ENCODE results near the gene GPC6. TPM values are rescaled to one million over a fixed set of nuclear protein-coding genes. Genes with fewer than 3 reads are reported as not detected.

The GPC6 gene
- total and polyA plus RNA-seq, 9 of the 15 experiments (the other 6 are each of a cell fraction or from before 2014, with no cell fraction given), result under 0.01 to 0.20 (median 0.01) TPM; not detected in 4

DNA sequence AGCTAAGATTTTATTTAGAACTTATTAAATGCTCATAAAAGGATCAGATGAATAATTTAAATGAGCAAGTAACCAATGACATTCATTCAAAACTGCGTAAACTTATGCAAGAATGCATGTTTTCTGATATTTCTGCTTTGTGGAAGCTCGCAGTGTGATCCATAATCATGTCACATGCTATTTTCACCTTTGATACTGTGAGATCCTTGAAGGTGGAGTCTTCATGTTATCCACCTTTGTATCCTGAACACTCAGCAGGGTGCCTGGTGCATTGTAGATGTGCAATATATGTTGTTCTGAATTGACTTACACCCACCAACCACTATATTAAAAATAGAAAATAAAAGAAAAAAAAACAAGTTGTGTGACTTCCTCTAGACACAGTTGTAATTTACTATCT, 919.4 kb downstream of the GPC6 start:
- H3K27ac ChIP-seq (ENCODE audit: extremely low read depth, low read depth, low read length), result no peak overlapping the region
- WGBS (ENCODE audit: insufficient coverage, low coverage, missing lambda C conversion rate), result 0% methylated on average over 2 of the region's 2 CpGs
- POLR2A ChIA-PET, result no interaction called here
- no peak for TF ChIP-seq ZNF12 (CRISPR knock-in tag; IDR thresholded peaks at IDR 0.05)
- TF ChIP-seq ARHGAP35 (IDR thresholded peaks at IDR 0.05; ENCODE audit: partially characterized antibody), result no peak
- no peak for TF ChIP-seq KDM1A (IDR thresholded peaks at IDR 0.05)
- TF ChIP-seq, protein P1, sequence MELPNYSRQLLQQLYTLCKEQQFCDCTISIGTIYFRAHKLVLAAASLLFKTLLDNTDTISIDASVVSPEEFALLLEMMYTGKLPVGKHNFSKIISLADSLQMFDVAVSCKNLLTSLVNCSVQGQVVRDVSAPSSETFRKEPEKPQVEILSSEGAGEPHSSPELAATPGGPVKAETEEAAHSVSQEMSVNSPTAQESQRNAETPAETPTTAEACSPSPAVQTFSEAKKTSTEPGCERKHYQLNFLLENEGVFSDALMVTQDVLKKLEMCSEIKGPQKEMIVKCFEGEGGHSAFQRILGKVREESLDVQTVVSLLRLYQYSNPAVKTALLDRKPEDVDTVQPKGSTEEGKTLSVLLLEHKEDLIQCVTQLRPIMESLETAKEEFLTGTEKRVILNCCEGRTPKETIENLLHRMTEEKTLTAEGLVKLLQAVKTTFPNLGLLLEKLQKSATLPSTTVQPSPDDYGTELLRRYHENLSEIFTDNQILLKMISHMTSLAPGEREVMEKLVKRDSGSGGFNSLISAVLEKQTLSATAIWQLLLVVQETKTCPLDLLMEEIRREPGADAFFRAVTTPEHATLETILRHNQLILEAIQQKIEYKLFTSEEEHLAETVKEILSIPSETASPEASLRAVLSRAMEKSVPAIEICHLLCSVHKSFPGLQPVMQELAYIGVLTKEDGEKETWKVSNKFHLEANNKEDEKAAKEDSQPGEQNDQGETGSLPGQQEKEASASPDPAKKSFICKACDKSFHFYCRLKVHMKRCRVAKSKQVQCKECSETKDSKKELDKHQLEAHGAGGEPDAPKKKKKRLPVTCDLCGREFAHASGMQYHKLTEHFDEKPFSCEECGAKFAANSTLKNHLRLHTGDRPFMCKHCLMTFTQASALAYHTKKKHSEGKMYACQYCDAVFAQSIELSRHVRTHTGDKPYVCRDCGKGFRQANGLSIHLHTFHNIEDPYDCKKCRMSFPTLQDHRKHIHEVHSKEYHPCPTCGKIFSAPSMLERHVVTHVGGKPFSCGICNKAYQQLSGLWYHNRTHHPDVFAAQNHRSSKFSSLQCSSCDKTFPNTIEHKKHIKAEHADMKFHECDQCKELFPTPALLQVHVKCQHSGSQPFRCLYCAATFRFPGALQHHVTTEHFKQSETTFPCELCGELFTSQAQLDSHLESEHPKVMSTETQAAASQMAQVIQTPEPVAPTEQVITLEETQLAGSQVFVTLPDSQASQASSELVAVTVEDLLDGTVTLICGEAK (IDR thresholded peaks at IDR 0.05), result no peak
- TF ChIP-seq, protein P1 (CRISPR knock-in tag; IDR thresholded peaks at IDR 0.05), result no peak
- no peak for TF ChIP-seq CEBPG (CRISPR knock-in tag; IDR thresholded peaks at IDR 0.05)
- no peak for TF ChIP-seq CEBPG (tag; conservative IDR thresholded peaks at IDR 0.05 in 1 of 2, IDR thresholded peaks at IDR 0.05 in 1 of 2)
- H3K79me2 ChIP-seq (ENCODE audit: control insufficient read depth, insufficient read depth, low read length), result no peaks in the 10 kb centered on the region
- in situ Hi-C loops (cut with MboI) (no loop called here), intact Hi-C loops (cut with micrococcal nuclease) (no loop called here)
- no peaks in the 10 kb centered on the region for H4K20me1 ChIP-seq (replicated peaks; ENCODE audit: control insufficient read depth, insufficient read depth, low read length)
- ATAC-seq, result no peak
- no peak for DNase-seq (ENCODE audit: extremely low read depth in 1 of 4, low spot score in 3 of 4)
- H3K4me1 ChIP-seq (replicated peaks in 1 of 2; ENCODE audit: control insufficient read depth in 2 of 2, insufficient read depth in 2 of 2, low read length in 2 of 2), result no peaks in the 10 kb centered on the region
- CTCF ChIA-PET (ENCODE audit: low intra/inter-chr PET ratio), result no interaction called here
- no peaks in the 10 kb centered on the region for H3K27me3 ChIP-seq (ENCODE audit: control insufficient read depth in 2 of 2, insufficient read depth in 2 of 2, low read length in 2 of 2)
- no peak overlapping the region for H2AFZ ChIP-seq (ENCODE audit: low read depth, low read length)
- H3K9me1 ChIP-seq (ENCODE audit: control insufficient read depth, insufficient read depth, low read length), result no peaks in the 10 kb centered on the region
- H3K36me3 ChIP-seq (ENCODE audit: control insufficient read depth, insufficient read depth, low read length), result no peaks in the 10 kb centered on the region
- H3K9me3 ChIP-seq (replicated peaks; ENCODE audit: control insufficient read depth, insufficient read depth, low read depth, low read length), result no peaks in the 10 kb centered on the region
- H3K4me3 ChIP-seq, result no peak overlapping the region
- FAIRE-seq, result no peak
- no TSS peak for BruUV-seq (replicated peaks)
- no peak overlapping the region for H3K9ac ChIP-seq (ENCODE audit: insufficient read depth in 1 of 2, low read depth in 2 of 2, low read length in 2 of 2)
- no peak overlapping the region for H3K4me2 ChIP-seq (ENCODE audit: insufficient read depth, low read length)
